GM12865 (cell line): ENCODE data around the gene CDHR3.

Experiments used
- DNase-seq: peaks from one replicate; pipeline ENCODE4 v3.0.0; 2010; ENCODE audit warnings: low read depth
- H3K4me3 ChIP-seq: 2 replicates; pipeline ENCODE4 v1.5.1; 2011; ENCODE audit warnings: mild to moderate bottlenecking, low read depth, low read length, control low read depth
- TF ChIP-seq, protein P1 (sequence below): IDR thresholded peaks from 2 replicates; pipeline ENCODE4 v1.5.1; 2011; ENCODE audit warnings: low read length, control low read depth, low read depth, inconsistent platforms; ENCODE audit not compliant: insufficient read depth; ENCODE audit errors: missing control alignments

CDHR3 gene

DNA sequence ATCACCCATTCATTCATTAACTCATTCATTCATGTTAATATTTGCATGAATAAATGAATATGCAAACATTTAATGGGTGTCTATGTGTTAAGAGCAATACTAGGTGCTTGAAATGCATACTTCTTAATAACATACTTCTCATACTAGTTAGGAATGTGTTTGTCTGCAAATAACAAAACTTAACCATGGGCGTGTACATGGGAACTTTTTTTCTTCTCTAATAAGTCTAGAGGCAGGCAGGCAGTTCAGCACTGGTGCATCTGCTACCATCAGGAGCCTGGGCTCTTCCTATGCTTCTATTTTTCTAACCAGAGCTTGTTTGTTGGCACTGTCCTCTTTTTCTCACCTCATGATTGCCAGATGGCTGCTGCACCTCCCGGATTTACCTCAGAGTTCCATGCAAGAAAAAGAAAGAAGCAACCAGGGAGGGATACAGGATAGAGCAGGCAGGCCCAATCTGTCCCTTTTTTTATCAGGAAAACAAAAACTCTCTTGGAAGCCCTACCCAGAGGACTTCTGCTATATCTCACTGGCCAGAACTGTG is 22.7 kb downstream of the CDHR3 start:
- TF ChIP-seq, protein P1, sequence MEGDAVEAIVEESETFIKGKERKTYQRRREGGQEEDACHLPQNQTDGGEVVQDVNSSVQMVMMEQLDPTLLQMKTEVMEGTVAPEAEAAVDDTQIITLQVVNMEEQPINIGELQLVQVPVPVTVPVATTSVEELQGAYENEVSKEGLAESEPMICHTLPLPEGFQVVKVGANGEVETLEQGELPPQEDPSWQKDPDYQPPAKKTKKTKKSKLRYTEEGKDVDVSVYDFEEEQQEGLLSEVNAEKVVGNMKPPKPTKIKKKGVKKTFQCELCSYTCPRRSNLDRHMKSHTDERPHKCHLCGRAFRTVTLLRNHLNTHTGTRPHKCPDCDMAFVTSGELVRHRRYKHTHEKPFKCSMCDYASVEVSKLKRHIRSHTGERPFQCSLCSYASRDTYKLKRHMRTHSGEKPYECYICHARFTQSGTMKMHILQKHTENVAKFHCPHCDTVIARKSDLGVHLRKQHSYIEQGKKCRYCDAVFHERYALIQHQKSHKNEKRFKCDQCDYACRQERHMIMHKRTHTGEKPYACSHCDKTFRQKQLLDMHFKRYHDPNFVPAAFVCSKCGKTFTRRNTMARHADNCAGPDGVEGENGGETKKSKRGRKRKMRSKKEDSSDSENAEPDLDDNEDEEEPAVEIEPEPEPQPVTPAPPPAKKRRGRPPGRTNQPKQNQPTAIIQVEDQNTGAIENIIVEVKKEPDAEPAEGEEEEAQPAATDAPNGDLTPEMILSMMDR: no peak
- no peak for DNase-seq
- H3K4me3 ChIP-seq: no peak overlapping the region

DNA sequence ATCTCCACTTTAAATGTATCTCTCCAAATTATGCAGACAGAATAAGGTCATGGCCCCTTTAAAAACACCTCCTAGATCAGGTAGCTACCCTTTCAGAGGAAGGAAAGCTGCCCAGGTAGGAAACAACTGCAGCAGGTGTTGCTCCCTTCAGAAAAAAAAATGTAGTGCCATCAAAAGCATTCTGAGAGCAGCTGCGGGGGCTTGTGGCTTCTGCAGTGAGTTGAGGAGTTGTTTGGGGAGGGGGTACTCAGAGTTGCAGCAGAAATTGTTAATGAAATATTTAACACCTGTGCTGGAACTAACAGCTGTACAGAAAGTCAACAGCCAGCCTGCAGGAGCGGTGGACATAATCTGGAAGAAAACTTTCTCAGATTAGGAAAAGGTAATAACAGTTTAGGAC is 24.0 kb downstream of the CDHR3 start:
- H3K4me3 ChIP-seq: no peak overlapping the region
- TF ChIP-seq, protein P1: no peak
- DNase-seq: no peak

DNA sequence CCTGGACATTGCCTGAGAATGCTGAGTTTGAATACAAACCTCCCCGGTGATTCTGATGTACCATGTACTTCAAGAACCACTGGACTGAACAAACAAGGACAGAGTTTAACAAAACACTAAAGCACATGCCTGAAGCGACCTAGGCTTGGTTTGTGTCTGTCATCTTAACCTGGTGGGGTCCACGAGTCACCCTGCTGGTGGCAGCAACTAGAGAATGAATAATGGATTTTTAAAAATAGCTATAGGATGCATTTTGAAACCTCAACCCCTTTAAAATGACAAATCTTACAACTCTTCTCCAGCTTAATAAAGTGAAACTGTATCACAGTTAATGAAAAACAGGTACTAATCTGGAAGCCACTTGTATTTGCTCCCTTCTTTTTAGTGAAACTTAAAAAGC is 25.2 kb downstream of the CDHR3 start:
- TF ChIP-seq, protein P1: no peak
- DNase-seq: no peak
- no peak overlapping the region for H3K4me3 ChIP-seq

DNA sequence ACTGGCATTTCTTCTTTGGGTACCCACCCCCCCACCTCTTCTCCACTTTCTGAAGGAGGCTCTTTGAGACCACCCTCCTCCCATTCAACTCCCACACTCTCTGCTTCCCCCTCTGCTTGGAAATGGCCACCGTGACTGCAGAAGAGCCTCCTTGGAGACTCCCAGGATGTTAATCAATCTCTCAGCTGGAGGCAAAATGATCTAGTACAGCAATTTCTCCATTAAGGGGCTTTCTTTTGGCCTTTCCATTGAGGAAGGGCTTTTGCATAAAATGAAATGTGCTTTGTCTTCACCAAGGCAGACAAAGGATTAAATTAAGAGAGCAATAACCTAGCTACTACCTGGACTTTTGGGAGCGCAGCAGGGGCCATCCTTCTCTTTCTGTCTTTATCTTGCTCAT is 26.1 kb downstream of the CDHR3 start:
- H3K4me3 ChIP-seq: no peak overlapping the region
- no peak for DNase-seq
- TF ChIP-seq, protein P1: no peak

DNA sequence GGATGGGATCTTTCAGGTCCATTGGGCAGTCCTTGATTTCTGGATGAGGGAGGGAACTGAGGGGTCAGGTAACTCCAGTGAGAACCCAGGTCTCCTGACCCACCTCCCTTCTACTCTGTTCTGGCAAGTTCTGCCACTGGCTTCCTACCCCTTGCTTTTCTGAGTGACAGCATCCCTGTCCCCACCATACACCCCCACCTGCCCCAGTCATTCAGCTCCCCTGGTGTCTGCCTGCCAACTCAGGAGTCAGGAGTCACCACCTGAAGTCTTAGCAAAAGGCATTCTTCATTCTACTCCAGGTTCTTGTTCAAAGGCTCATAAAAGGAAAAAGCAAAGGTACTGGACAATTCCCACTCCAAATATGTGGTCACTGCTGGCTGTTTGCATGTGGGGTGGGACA is 26.6 kb downstream of the CDHR3 start:
- no peak for DNase-seq
- H3K4me3 ChIP-seq: no peak overlapping the region

DNA sequence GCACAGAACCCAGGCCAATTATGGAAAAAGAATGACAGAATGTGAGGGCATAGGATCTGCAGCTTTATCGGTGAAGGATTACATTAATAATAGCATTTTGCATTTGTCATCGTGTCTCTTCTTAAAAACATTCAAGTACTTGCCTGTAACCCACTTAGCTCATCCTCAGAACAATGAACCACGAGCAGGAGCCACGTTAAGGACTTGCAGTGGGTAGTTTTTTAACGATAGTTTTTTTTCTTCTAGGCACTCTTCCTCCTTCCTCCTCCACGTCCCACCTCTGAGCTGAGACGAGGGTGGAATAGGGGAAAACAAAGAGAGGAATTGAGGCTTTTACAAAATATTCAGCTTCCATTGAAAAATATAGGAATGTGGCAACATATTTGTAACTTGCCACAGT is 27.1 kb downstream of the CDHR3 start:
- TF ChIP-seq, protein P1: no peak
- H3K4me3 ChIP-seq: no peak overlapping the region
- DNase-seq: no peak

More for the DNA sequence above, 26.6 kb downstream of the CDHR3 start:
- TF ChIP-seq, protein P1: no peak

DNA sequence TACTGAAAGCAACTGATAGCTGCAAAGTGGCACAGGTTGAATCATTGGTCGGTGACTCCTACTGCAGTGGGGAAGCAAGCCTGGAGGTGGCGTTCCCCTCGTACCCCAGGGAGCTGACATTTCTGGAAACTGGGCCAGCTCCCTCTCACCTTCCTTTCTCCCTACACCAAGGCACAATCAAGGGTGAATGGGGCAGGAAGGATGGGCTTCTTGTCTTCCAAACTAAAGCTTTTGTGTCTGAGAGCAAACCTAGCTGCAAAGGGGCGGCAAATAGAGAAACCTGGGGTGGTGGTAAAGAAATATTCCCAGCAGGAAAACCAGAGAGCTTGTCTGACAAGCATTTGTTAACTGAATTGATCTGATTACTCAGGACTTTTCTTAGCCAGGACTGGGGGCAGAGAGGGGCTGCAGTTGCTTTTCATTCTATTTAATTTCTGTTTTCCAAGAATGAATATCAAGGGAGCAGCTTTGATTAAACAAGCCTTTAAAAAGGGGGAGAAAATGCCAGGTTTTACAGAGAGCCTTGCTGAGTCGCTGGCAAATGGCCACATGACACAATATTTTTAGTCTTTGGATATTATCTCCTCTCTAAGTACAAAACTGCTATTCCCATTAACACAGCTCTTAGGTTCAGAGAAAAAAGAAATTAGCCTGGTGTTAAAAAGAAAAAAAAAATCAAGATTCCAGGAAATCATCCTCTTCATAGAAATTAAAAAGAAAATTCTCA is 27.8 kb downstream of the CDHR3 start:
- DNase-seq: no peak
- TF ChIP-seq, protein P1: no peak
- H3K4me3 ChIP-seq: no peak overlapping the region
